Right atrium auricular region (tissue), 2 donors: ENCODE data around the gene UBIAD1. TPM values are rescaled to one million over a fixed set of nuclear protein-coding genes. Genes with fewer than 3 reads are reported as not detected.
"Not testable (repeated sequence)": the region's sequence is repeated elsewhere in the genome, so short reads cannot be mapped to it uniquely, and the experiment has no call there.

Experiments used
- DNase-seq: peaks from one replicate; pipeline ENCODE4 v3.0.0-alpha.2; 2019; ENCODE audit warnings: low spot score
- H3K27ac ChIP-seq, 2 donors: fragments of 200-600 bp; sonication (generic); 1 replicate in 1 of 2; 2 replicates in 1 of 2; pipeline ENCODE4 v1.5.1; 2016 to 2019
- H3K27me3 ChIP-seq, 2 donors: fragments of 200-600 bp; sonication (generic); one replicate each; pipeline versions ENCODE4 v1.5.1 to v1.6.0; 2017 to 2019
- H3K36me3 ChIP-seq: fragments of 200-600 bp; sonication (generic); one replicate; pipeline ENCODE4 v1.5.1; 2016
- H3K4me1 ChIP-seq, 2 donors: fragments of 200-600 bp; sonication (generic); one replicate each; pipeline versions ENCODE4 v1.5.1 to v1.6.0; 2017 to 2019
- H3K4me3 ChIP-seq, 2 donors: fragments of 200-600 bp; sonication (generic); 1 replicate in 1 of 2; 2 replicates in 1 of 2; pipeline ENCODE4 v1.5.1; 2017 to 2019; ENCODE audit warnings: mild to moderate bottlenecking in 1 of 2, moderate library complexity in 1 of 2
- H3K9me3 ChIP-seq, 2 donors: fragments of 200-600 bp; sonication (generic); one replicate each; pipeline ENCODE4 v1.5.1; 2019
- CTCF ChIP-seq, 2 donors: fragments of 200-600 bp; sonication (generic); IDR thresholded peaks; one replicate each; pipeline ENCODE4 v1.5.1; 2019; ENCODE audit warnings: antibody characterized with exemption in 2 of 2
- total RNA-seq, 2 donors: library from RNA; depleted of rRNA; stranded (reverse); fragments of >200 nt; gene quantifications; one replicate each; pipeline ENCODE4 v1.1.0, GENCODE V29; 2016

Gene UBIAD1
- total RNA-seq, 2 donors from 2014 or later, result 12.0 to 13.9 TPM

GRCh38 chr1:11256299-11256698 lies 16.7 kb upstream of the UBIAD1 start:
- peaks cover 83% of the 10 kb centered on the region for H3K36me3 ChIP-seq
- no peak for DNase-seq

GRCh38 chr1:11262171-11263049 lies 10.6 kb upstream of the UBIAD1 start, which contains the start of gene MTOR:
Gene MTOR (minus strand): TSS chr1:11262551. CDS start chr1:11259409, 3,142 bp downstream.
- TF ChIP-seq CTCF (IDR thresholded peaks at IDR 0.05), result no peak
- Histone ChIP-seq H3K4me3 (peak within 1 kb of the TSS; percentile 96 to 100), H3K27me3 (no peaks in the 10 kb centered on the region), H3K36me3 (peaks cover 23% of the 10 kb centered on the region), H3K27ac (peak within 1 kb of the TSS; percentile 85 to 88), H3K9me3 (no peaks in the 10 kb centered on the region), H3K4me1 (peaks cover 0 to 19% of the 10 kb centered on the region in 2 donors)
- peak; percentile 100 for DNase-seq

More at GRCh38 chr1:11256299-11256698, 16.7 kb upstream of the UBIAD1 start:
- TF ChIP-seq CTCF (IDR thresholded peaks at IDR 0.05), result no peak
- Histone ChIP-seq H3K27ac (no peak overlapping the region), H3K27me3 (no peaks in the 10 kb centered on the region), H3K4me1 (peaks cover 0 to 8% of the 10 kb centered on the region in 2 donors), H3K9me3 (no peaks in the 10 kb centered on the region), H3K4me3 (no peak overlapping the region)

GRCh38 chr1:11266268-11267074 lies 6.5 kb upstream of the UBIAD1 start:
- Histone ChIP-seq H3K4me1 (peaks cover 0 to 10% of the 10 kb centered on the region in 2 donors), H3K4me3 (no peak overlapping the region), H3K9me3 (no peaks in the 10 kb centered on the region), H3K27me3 (no peaks in the 10 kb centered on the region), H3K27ac (no peak overlapping the region), H3K36me3 (no peaks in the 10 kb centered on the region)
- no peak for TF ChIP-seq CTCF (IDR thresholded peaks at IDR 0.05)
- DNase-seq, result no peak

- not testable (repeated sequence) for H3K4me3 ChIP-seq, DNase-seq, H3K9me3 ChIP-seq, H3K27me3 ChIP-seq, H3K36me3 ChIP-seq, H3K27ac ChIP-seq, H3K4me1 ChIP-seq
Measured at GRCh38 chr1:11267350-11268337, 5.4 kb upstream of the UBIAD1 start.

- Histone ChIP-seq H3K36me3 (no peaks in the 10 kb centered on the region), H3K9me3 (no peaks in the 10 kb centered on the region), H3K4me3 (peak overlapping the region in 1 of 2 donors; percentile 23), H3K27me3 (no peaks in the 10 kb centered on the region), H3K4me1 (peaks cover 0 to 29% of the 10 kb centered on the region in 2 donors), H3K27ac (peak overlapping the region in 1 of 2 donors; percentile 26)
- no peak for TF ChIP-seq CTCF (IDR thresholded peaks at IDR 0.05)
- no peak for DNase-seq
Measured at GRCh38 chr1:11272544-11272831, 510 bp upstream of the UBIAD1 start.
